ENCODE measurements around the gene MICAL1.

DNA sequence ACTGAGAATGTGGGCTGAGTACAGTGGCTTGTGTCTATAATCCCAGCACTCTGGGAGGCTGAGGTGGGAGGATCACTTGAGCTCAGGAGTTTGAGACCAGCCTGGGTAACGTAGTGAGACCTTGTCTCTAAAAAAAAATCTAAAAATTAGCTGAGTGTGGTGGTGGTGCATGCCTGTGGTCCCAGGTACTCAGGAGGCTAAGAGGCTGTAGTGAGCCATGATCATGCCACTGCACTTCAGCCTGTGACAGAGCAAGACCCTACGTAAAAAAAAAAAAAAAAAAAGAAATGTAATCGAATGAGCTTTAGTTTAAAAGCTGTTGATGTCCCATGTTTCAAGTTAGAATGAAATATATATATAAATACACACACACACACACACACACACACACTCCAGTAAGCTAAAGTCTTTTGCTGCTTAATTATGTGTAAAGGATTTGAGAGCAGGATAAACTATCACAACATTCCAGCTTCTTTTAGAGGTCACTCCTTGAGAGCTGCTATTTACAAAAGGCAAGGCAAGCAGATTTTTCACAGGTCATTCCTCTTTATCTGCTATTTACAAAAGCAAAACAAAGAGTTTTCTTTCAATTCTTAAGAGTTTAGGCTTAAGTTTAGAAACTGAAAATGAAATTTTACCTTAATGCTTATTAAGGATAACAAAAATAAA is 4.7 kb upstream of the MICAL1 start:
- TF ChIP-seq SMC3 (conservative IDR thresholded peaks at IDR 0.05; ENCODE audit: poor library complexity) (no peak), MXI1 (conservative IDR thresholded peaks at IDR 0.05; ENCODE audit: poor library complexity, severe bottlenecking) (no peak)

Data from neural cell (in vitro differentiated cells).